ENCODE data around the gene ATOSB. TPM values are rescaled to one million over a fixed set of nuclear protein-coding genes. Genes with fewer than 3 reads are reported as not detected.

ATOSB gene
- total RNA-seq, 1 donor from 2014 or later: 15.8 TPM

GRCh38 chr9:35054185-35054835, 61.4 kb downstream of the ATOSB start:
- no peak for DNase-seq

Other genes with a start within 250 kb of the ATOSB start
- not detected in 2 replicates for gene PHF24, start 157.6 kb downstream of the ATOSB start, total RNA-seq
- 3.4 and 3.6 TPM in 2 replicates for gene DNAJB5, start 126.1 kb downstream of the ATOSB start, total RNA-seq
- 409 and 588 TPM in 2 replicates for gene VCP, start 43.2 kb downstream of the ATOSB start, total RNA-seq
- gene FANCG, start 35.9 kb downstream of the ATOSB start, total RNA-seq: 15.3 and 28.6 TPM in 2 replicates
- gene PIGO, start 19.3 kb downstream of the ATOSB start, total RNA-seq: 11.9 and 18.0 TPM in 2 replicates
- 202 and 215 TPM in 2 replicates for gene STOML2, start 12.7 kb downstream of the ATOSB start, total RNA-seq
- gene UNC13B, start 46.1 kb upstream of the ATOSB start, total RNA-seq: 39.7 and 48.1 TPM in 2 replicates

Data from dermis blood vessel endothelial cell (primary cell).